Activated B cell treated with CpG ODN at 0.5 μM for 24 hours (primary cell): ENCODE data around the gene PBX1. TPM values are rescaled to one million over a fixed set of nuclear protein-coding genes. Genes with fewer than 3 reads are reported as not detected.

Experiments used
- ATAC-seq: fragments of 200-7000 bp; cut with Tn5 transposase; one replicate; pipeline ENCODE4 v1.10.0; 2021; ENCODE audit warnings: low read depth, mild to moderate bottlenecking, moderate library complexity
- CTCF ChIA-PET: fragments of 350-600 bp; sonication (Branson Sonifier 250); formaldehyde crosslinking; loops from one replicate; lab custom pipeline; 2021; ENCODE audit warnings: antibody characterized with exemption; lab: Charles Lee
- POLR2A ChIA-PET: fragments of 350-600 bp; sonication (Branson Sonifier 250); formaldehyde crosslinking; loops from one replicate; lab custom pipeline; 2021; ENCODE audit warnings: antibody characterized with exemption; lab: Charles Lee
- DNase-seq: peaks from one replicate; pipeline ENCODE4 v3.0.0; 2022
- H3K27ac Mint-ChIP-seq: one replicate; pipeline ENCODE4 v1.8.0; 2020; ENCODE audit warnings: mixed read lengths
- H3K27me3 Mint-ChIP-seq: one replicate; pipeline ENCODE4 v1.8.0; 2021; ENCODE audit warnings: mixed read lengths
- H3K36me3 Mint-ChIP-seq: one replicate; pipeline ENCODE4 v1.8.0; 2021; ENCODE audit warnings: low read depth, mixed read lengths
- H3K4me1 Mint-ChIP-seq: one replicate; pipeline ENCODE4 v1.8.0; 2021; ENCODE audit warnings: mixed read lengths
- H3K4me3 Mint-ChIP-seq: one replicate; pipeline ENCODE4 v1.8.0; 2020; ENCODE audit warnings: mild to moderate bottlenecking, mixed read lengths
- H3K9me3 Mint-ChIP-seq: one replicate; pipeline ENCODE4 v1.8.0; 2020; ENCODE audit warnings: mixed read lengths
- intact Hi-C: fragments of 100-400 bp; cut with micrococcal nuclease; formaldehyde crosslinking; loops from one replicate; pipeline ENCODE4 v1.15.1; 2024
- total RNA-seq: library from RNA; stranded (reverse); gene quantifications from 2 replicates; pipeline ENCODE4 v1.2.3, GENCODE V29; 2022
- TF ChIP-seq, protein P1 (sequence below): fragments of 200-600 bp; IDR thresholded peaks from one replicate; pipeline ENCODE4 v1.8.0; 2022; ENCODE audit warnings: antibody characterized with exemption, mild to moderate bottlenecking

PBX1 gene
- total RNA-seq, 1 donor from 2014 or later, result not detected

DNA sequence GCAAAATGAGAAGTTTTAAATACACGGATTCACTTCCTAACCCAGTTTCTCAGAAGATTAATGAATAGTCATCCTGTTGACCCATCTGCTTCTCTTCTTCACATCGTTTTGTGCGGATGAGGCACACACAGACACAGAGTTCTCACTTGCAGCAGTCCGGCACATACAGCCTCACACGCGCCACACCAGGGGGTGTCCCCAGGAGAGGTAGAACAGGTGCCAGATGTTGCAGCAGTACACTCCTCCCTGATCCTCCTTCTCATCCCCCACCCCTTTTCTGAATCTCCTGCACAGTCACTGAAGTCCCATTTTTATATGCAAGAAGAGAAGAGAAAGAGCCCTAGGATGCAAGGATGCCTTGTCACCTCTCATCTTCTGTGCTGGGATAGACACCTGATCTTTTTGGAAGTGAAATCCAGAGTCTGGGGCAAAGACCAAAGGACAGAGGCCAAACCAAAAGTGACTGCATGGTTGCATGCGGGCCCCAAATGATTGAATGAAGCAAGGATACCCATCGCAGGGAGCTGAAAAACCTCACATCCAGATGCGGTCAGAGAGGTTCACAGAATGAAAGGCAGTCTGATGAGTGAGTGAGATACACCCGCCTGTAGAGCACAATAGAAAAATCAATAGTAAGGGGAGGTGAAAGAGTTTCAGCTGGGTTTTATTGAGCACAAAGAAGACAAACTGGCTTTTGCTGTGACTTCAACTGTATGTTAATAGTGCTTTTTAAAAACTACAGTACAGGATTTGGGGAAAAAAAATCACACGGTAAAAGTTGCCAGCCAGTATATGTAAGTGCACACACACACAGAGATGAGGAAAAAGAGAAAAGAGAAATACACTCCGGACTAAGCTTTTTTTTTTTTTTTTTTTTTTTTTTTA lies 28.9 kb downstream of the PBX1 start:
- Mint-ChIP-seq H3K27me3 (peaks cover 11% of the 10 kb centered on the region), H3K27ac (no peak overlapping the region), H3K4me1 (no peaks in the 10 kb centered on the region), H3K4me3 (no peak overlapping the region), H3K9me3 (no peaks in the 10 kb centered on the region), H3K36me3 (no peaks in the 10 kb centered on the region)
- POLR2A ChIA-PET, result no interaction called here
- CTCF ChIA-PET, result no interaction called here
- intact Hi-C loops, result no loop called here
- ATAC-seq, result no peak
- TF ChIP-seq, protein P1, sequence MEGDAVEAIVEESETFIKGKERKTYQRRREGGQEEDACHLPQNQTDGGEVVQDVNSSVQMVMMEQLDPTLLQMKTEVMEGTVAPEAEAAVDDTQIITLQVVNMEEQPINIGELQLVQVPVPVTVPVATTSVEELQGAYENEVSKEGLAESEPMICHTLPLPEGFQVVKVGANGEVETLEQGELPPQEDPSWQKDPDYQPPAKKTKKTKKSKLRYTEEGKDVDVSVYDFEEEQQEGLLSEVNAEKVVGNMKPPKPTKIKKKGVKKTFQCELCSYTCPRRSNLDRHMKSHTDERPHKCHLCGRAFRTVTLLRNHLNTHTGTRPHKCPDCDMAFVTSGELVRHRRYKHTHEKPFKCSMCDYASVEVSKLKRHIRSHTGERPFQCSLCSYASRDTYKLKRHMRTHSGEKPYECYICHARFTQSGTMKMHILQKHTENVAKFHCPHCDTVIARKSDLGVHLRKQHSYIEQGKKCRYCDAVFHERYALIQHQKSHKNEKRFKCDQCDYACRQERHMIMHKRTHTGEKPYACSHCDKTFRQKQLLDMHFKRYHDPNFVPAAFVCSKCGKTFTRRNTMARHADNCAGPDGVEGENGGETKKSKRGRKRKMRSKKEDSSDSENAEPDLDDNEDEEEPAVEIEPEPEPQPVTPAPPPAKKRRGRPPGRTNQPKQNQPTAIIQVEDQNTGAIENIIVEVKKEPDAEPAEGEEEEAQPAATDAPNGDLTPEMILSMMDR, result no peak
- no peak for DNase-seq

DNA sequence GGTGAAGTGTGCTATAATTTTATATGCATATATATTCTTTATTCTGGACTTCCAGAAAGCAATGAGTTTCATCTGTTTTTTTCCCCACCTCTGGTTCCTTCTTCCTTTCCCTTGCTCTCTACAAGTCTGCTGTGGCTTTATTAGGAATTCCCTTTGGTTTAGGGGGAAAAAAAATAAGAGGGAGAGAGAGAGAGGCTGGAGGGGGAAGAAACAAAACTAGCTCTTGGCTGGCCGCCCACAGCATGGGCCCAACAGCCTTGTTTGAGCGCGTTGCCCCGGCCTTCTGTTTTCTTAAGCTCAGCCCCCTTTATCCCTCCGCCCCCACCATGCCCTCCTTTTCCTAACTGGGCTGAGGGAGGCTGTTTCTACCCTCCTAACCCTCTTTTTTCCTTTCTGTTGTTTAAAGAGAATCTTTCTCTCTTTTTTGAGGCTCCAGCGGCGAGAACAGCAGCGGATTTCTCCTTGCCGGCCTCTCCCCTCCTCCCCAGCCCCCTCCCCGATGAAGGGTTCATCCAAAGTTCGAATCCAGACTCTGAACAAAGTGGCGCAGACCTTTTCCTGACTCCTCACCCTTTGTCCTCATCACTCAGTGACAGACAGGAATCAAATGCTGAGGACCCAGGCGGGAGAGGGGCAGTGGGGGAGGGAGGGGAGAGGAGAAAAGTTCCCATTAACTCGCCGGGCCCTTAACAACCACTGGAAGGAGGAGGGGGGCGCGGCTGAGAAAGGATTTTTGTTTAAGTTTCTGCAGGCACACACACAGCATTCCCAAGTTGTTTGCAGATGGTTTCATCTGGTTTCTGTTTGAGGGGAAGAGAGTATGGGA lies 29.7 kb downstream of the PBX1 start:
- Mint-ChIP-seq H3K9me3 (no peaks in the 10 kb centered on the region), H3K4me1 (no peaks in the 10 kb centered on the region), H3K27ac (no peak overlapping the region), H3K36me3 (no peaks in the 10 kb centered on the region), H3K4me3 (no peak overlapping the region), H3K27me3 (peaks cover 11% of the 10 kb centered on the region)
- TF ChIP-seq, protein P1, result no peak
- CTCF ChIA-PET, result no interaction called here
- intact Hi-C loops, result no loop called here
- POLR2A ChIA-PET, result no interaction called here
- ATAC-seq (no peak), DNase-seq (no peak)

DNA sequence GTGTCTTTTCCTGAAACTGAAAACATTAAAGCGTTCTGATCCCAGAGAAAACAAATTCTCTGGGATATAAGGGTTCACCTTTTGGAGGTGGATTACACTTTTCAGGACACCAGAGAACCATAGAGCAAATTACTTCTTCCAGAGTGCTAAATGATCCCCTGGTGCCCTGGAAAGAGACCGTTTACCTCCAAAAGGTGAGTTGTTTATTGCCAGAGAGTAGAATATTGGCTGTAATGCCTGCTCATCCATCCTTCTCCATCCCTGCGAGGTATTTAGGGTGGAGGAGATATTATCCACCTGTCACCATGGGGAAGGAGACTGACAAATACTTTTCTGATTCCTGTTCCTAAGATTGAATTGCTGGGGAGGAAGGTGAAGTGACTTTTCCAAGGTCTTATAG lies 30.4 kb downstream of the PBX1 start:
- no peak for DNase-seq
- no peaks in the 10 kb centered on the region for H3K36me3 Mint-ChIP-seq
- TF ChIP-seq, protein P1, result no peak
- no peak overlapping the region for H3K4me3 Mint-ChIP-seq
- H3K4me1 Mint-ChIP-seq, result no peaks in the 10 kb centered on the region
- ChIA-PET POLR2A (no interaction called here), CTCF (no interaction called here)
- no peak overlapping the region for H3K27ac Mint-ChIP-seq
- H3K27me3 Mint-ChIP-seq, result peaks cover 11% of the 10 kb centered on the region
- intact Hi-C loops, result no loop called here
- H3K9me3 Mint-ChIP-seq, result no peaks in the 10 kb centered on the region
- no peak for ATAC-seq

DNA sequence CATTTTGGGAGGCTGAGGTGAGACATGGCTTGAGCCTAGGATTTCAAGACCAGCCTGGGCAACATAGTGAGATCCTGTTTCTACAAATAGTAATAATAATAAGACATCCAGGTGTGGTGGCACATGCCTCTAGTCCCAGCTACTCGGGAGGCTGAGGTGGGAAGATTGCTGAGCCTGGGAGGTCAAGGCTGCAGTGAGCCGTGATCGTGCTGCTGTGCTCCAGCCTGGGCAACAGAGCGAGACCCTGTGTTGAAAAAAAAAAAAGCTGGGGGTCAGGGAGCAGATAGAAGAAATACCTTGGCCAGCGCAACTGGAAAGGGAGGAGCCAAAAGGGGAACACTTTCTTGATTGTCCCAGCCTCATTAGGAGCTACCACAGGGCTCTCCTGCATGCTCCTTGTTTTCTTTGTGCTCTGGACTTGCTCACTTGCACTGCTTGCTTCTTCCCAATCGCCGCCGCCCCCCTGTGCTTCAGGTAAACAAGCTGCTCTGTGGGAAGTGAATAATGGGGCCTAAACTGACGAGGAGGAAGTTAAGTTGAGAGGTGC lies 31.1 kb downstream of the PBX1 start:
- H3K4me3 Mint-ChIP-seq, result no peak overlapping the region

More for the DNA sequence above, 31.1 kb downstream of the PBX1 start:
- POLR2A ChIA-PET, result no interaction called here
- DNase-seq (no peak), ATAC-seq (no peak)
- CTCF ChIA-PET, result no interaction called here
- no peaks in the 10 kb centered on the region for H3K36me3 Mint-ChIP-seq
- peaks cover 11% of the 10 kb centered on the region for H3K27me3 Mint-ChIP-seq
- H3K9me3 Mint-ChIP-seq, result no peaks in the 10 kb centered on the region
- intact Hi-C loops, result no loop called here
- H3K27ac Mint-ChIP-seq, result no peak overlapping the region
- TF ChIP-seq, protein P1, result no peak
- no peaks in the 10 kb centered on the region for H3K4me1 Mint-ChIP-seq
